HepG2 (cell line): Measurements from ENCODE around the gene CERT1. TPM values are rescaled to one million over a fixed set of nuclear protein-coding genes. Genes with fewer than 3 reads are reported as not detected.

ENCODE experiments used
- AGO2 ChIP-seq: fragments of 200-400 bp; formaldehyde crosslinking; optimal IDR thresholded peaks from 2 replicates; pipeline ENCODE3; 2017; ENCODE audit warnings: mild to moderate bottlenecking, low read depth, low read length, moderate library complexity
- CREM ChIP-seq, 2 experiments: sonication (generic) in 1 of 2; formaldehyde crosslinking in 1 of 2; IDR thresholded peaks; 2 replicates each; pipeline versions ENCODE4 v1.4.0 to v1.6.1; 2016 to 2020; ENCODE audit warnings: antibody characterized with exemption in 1 of 2, mild to moderate bottlenecking in 1 of 2, missing genetic modification reagents in 1 of 2
- DZIP1 ChIP-seq: sonication (generic); formaldehyde crosslinking; IDR thresholded peaks from 2 replicates; pipeline ENCODE4 v1.5.0; 2020; ENCODE audit warnings: mild to moderate bottlenecking, missing genetic modification reagents
- HES4 ChIP-seq: sonication (generic); formaldehyde crosslinking; IDR thresholded peaks from 2 replicates; pipeline ENCODE4 v1.9.0; 2021; ENCODE audit warnings: mild to moderate bottlenecking, missing genetic modification reagents, borderline replicate concordance
- NR1H2 ChIP-seq: sonication (generic); formaldehyde crosslinking; IDR thresholded peaks from 2 replicates; pipeline ENCODE4 v1.8.1; 2022; ENCODE audit warnings: low read depth, missing genetic modification reagents, borderline replicate concordance
- RFXANK ChIP-seq: IDR thresholded peaks from 2 replicates; pipeline ENCODE4 v1.6.1; 2016
- SCMH1 ChIP-seq: sonication (generic); formaldehyde crosslinking; IDR thresholded peaks from 2 replicates; pipeline ENCODE4 v1.9.0; 2021; ENCODE audit warnings: missing genetic modification reagents, mild to moderate bottlenecking, borderline replicate concordance
- TGIF2 ChIP-seq: IDR thresholded peaks from 2 replicates; pipeline ENCODE4 v1.6.1; 2016; ENCODE audit warnings: control low read depth, missing compliant biosample characterization
- TIGD3 ChIP-seq: sonication (generic); formaldehyde crosslinking; IDR thresholded peaks from 2 replicates; pipeline ENCODE4 v1.5.1; 2020; ENCODE audit warnings: mild to moderate bottlenecking, missing genetic modification reagents, borderline replicate concordance
- XRCC5 ChIP-seq: fragments of 200-400 bp; formaldehyde crosslinking; optimal IDR thresholded peaks from 2 replicates; pipeline ENCODE3; 2017; ENCODE audit warnings: mild to moderate bottlenecking, low read length
- ZNF18 ChIP-seq: sonication (generic); formaldehyde crosslinking; IDR thresholded peaks from 2 replicates; pipeline ENCODE4 v1.8.0; 2022; ENCODE audit warnings: mild to moderate bottlenecking, missing genetic modification reagents; ENCODE audit not compliant: insufficient replicate concordance
- ZNF329 ChIP-seq: sonication (generic); formaldehyde crosslinking; IDR thresholded peaks from 2 replicates; pipeline ENCODE4 v1.9.0; 2021; ENCODE audit warnings: low read depth, mild to moderate bottlenecking, missing genetic modification reagents
- ZNF562 ChIP-seq: sonication (generic); formaldehyde crosslinking; IDR thresholded peaks from 2 replicates; pipeline ENCODE4 v1.8.0; 2022; ENCODE audit warnings: missing genetic modification reagents, borderline replicate concordance
- polyA plus RNA-seq, 8 experiments: library from polyadenylated mRNA; depleted of rRNA in 3 of 8; stranded (reverse) in 7 of 8; unstranded in 1 of 8; fragments of >200 nt; fragmentation: Illumina TruSeq in 4 of 8; extraction: Trizol in 4 of 8; gene quantifications; 2 replicates each; pipeline versions ENCODE4 v1.2.1 to v1.2.3, GENCODE V29; 2011 to 2016; ENCODE audit warnings: low read depth in 4 of 8, missing spikeins in 1 of 8, mixed read lengths in 1 of 8; ENCODE audit not compliant: insufficient read depth in 1 of 8
- total RNA-seq, 5 experiments: library from RNA; depleted of rRNA; stranded (reverse); fragments of >200 nt; fragmentation: Illumina TruSeq; extraction: Trizol; gene quantifications; 2 replicates each; pipeline ENCODE4 v1.2.3, GENCODE V29; 2016; ENCODE audit warnings: low read depth in 1 of 5
- TF ChIP-seq, protein P1 (sequence below): sonication (generic); formaldehyde crosslinking; IDR thresholded peaks from 2 replicates; pipeline ENCODE4 v1.5.1; 2020; ENCODE audit warnings: mild to moderate bottlenecking, missing genetic modification reagents, moderate library complexity
- TF ChIP-seq, protein P2 (sequence below): sonication (generic); formaldehyde crosslinking; IDR thresholded peaks from 2 replicates; pipeline ENCODE4 v1.8.0; 2022; ENCODE audit warnings: low read depth, missing genetic modification reagents
- TF ChIP-seq, protein P3 (sequence below): sonication (generic); formaldehyde crosslinking; conservative IDR thresholded peaks from 2 replicates; pipeline ENCODE4 v1.5.0; 2020; ENCODE audit warnings: missing genetic modification reagents

Gene CERT1
- total and polyA plus RNA-seq, 2 of the 13 experiments (the other 11 are each of a cell fraction or from before 2014, with no cell fraction given) = 8.2 to 12.7 TPM

DNA sequence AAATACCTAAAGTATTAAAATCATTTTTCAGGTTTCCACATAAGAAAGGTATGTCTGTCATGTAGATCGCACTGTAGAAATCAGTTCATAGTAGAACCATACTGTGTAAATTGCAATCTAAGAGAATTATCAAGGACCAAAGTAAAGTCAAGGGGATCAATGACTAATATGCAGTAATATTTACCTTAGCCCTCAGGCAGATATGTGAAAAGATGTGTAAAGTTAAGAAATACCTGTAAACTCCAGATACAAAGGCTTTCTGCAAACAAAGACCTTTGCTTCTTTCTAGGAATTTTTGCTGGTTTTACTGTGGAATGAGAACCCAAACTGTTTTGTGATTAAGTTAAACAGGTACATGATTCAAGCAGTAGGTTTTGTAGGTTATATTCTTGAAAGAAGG is 11.8 kb upstream of the CERT1 start (continued):
- TF ChIP-seq, protein P1, sequence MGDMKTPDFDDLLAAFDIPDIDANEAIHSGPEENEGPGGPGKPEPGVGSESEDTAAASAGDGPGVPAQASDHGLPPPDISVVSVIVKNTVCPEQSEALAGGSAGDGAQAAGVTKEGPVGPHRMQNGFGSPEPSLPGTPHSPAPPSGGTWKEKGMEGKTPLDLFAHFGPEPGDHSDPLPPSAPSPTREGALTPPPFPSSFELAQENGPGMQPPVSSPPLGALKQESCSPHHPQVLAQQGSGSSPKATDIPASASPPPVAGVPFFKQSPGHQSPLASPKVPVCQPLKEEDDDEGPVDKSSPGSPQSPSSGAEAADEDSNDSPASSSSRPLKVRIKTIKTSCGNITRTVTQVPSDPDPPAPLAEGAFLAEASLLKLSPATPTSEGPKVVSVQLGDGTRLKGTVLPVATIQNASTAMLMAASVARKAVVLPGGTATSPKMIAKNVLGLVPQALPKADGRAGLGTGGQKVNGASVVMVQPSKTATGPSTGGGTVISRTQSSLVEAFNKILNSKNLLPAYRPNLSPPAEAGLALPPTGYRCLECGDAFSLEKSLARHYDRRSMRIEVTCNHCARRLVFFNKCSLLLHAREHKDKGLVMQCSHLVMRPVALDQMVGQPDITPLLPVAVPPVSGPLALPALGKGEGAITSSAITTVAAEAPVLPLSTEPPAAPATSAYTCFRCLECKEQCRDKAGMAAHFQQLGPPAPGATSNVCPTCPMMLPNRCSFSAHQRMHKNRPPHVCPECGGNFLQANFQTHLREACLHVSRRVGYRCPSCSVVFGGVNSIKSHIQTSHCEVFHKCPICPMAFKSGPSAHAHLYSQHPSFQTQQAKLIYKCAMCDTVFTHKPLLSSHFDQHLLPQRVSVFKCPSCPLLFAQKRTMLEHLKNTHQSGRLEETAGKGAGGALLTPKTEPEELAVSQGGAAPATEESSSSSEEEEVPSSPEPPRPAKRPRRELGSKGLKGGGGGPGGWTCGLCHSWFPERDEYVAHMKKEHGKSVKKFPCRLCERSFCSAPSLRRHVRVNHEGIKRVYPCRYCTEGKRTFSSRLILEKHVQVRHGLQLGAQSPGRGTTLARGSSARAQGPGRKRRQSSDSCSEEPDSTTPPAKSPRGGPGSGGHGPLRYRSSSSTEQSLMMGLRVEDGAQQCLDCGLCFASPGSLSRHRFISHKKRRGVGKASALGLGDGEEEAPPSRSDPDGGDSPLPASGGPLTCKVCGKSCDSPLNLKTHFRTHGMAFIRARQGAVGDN (CRISPR knock-in tag) = no peak
- TF ChIP-seq TGIF2 (CRISPR knock-in tag) (no peak), ZNF329 (CRISPR knock-in tag) (no peak), DZIP1 (CRISPR knock-in tag) (no peak), AGO2 (no peak), HES4 (CRISPR knock-in tag) (no peak), NR1H2 (CRISPR knock-in tag) (no peak), RFXANK (CRISPR knock-in tag) (no peak), SCMH1 (CRISPR knock-in tag) (no peak), CREM (IDR thresholded peaks at IDR 0.05) (peak; percentile 34; the same call in 1 of the 2 replicates), CREM (CRISPR knock-in tag; IDR thresholded peaks at IDR 0.05) (no peak), ZNF18 (CRISPR knock-in tag) (no peak), ZNF562 (CRISPR knock-in tag) (no peak), XRCC5 (no peak), TIGD3 (CRISPR knock-in tag) (no peak)
- TF ChIP-seq, protein P2, sequence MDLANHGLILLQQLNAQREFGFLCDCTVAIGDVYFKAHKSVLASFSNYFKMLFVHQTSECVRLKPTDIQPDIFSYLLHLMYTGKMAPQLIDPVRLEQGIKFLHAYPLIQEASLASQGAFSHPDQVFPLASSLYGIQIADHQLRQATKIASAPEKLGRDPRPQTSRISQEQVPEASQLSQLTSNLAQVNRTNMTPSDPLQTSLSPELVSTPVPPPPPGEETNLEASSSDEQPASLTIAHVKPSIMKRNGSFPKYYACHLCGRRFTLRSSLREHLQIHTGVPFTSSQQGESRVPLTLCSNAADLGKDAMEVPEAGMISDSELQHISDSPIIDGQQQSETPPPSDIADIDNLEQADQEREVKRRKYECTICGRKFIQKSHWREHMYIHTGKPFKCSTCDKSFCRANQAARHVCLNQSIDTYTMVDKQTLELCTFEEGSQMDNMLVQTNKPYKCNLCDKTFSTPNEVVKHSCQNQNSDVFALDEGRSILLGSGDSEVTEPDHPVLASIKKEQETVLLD (CRISPR knock-in tag) = no peak
- TF ChIP-seq, protein P3, sequence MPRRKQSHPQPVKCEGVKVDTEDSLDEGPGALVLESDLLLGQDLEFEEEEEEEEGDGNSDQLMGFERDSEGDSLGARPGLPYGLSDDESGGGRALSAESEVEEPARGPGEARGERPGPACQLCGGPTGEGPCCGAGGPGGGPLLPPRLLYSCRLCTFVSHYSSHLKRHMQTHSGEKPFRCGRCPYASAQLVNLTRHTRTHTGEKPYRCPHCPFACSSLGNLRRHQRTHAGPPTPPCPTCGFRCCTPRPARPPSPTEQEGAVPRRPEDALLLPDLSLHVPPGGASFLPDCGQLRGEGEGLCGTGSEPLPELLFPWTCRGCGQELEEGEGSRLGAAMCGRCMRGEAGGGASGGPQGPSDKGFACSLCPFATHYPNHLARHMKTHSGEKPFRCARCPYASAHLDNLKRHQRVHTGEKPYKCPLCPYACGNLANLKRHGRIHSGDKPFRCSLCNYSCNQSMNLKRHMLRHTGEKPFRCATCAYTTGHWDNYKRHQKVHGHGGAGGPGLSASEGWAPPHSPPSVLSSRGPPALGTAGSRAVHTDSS (CRISPR knock-in tag) = no peak
